Neural progenitor cell (in vitro differentiated cells): ENCODE results near the gene DLG2.

Experiments
- CTCF ChIP-seq: fragments of 200-600 bp; sonication (generic); IDR thresholded peaks from 2 replicates; pipeline ENCODE4 v1.5.1; 2017; ENCODE audit warnings: antibody characterized with exemption, mild to moderate bottlenecking
- EZH2 ChIP-seq: fragments of 200-600 bp; sonication (generic); IDR thresholded peaks from 2 replicates; pipeline ENCODE4 v1.6.1; 2017; ENCODE audit warnings: antibody characterized with exemption, mild to moderate bottlenecking, moderate library complexity
- EZH2phosphoT487 ChIP-seq: fragments of 200-600 bp; sonication (generic); IDR thresholded peaks from 2 replicates; pipeline ENCODE4 v1.6.1; 2017; ENCODE audit warnings: antibody characterized with exemption

- TF ChIP-seq CTCF (no peak), EZH2 (no peak), EZH2phosphoT487 (no peak)
Measured at GRCh38 chr11:84297570-84297969, 1329.6 kb downstream of the DLG2 start.
